Measurements from ENCODE around the gene MEST. TPM values are rescaled to one million over a fixed set of nuclear protein-coding genes. Genes with fewer than 3 reads are reported as not detected.
"Not testable (repeated sequence)": the region's sequence is repeated elsewhere in the genome, so short reads cannot be mapped to it uniquely, and the experiment has no call there.

Gene MEST
- polyA plus RNA-seq, 3 donors: 28.5 to 410 (median 177) TPM

GRCh38 chr7:130506358-130506757 is 14.5 kb downstream of the MEST start:
- no peak overlapping the region for H3K27ac ChIP-seq (ENCODE audit: low read depth, low read length)
- WGBS, 3 donors: 91 to 97% (median 94%) methylated on average over 3 of the region's 3 CpGs

GRCh38 chr7:130512038-130512437 is 20.2 kb downstream of the MEST start:
- not testable (repeated sequence) for H3K27ac ChIP-seq (ENCODE audit: low read depth, low read length)
- WGBS, 3 donors: 69 to 96% (median 96%) methylated on average over 3 of the region's 3 CpGs

- 92 to 100% (median 94%) methylated on average over 1 of the region's 1 CpG for WGBS, 3 donors
- no peak overlapping the region for H3K27ac ChIP-seq (ENCODE audit: low read depth, low read length)
These were observed 21.6 kb downstream of the MEST start for GRCh38 chr7:130513447-130513846.

GRCh38 chr7:130515315-130516040 is 23.6 kb downstream of the MEST start:
- WGBS, 3 donors: 72 to 85% (median 75%) methylated on average over 3 of the region's 3 CpGs
- no peak overlapping the region for H3K27ac ChIP-seq (ENCODE audit: low read depth, low read length)

- no peak overlapping the region for H3K27ac ChIP-seq (ENCODE audit: low read depth, low read length)
- 82 to 95% (median 86%) methylated on average over 4 of the region's 4 CpGs for WGBS, 3 donors
These were observed 29.5 kb downstream of the MEST start for GRCh38 chr7:130521258-130521951.

GRCh38 chr7:130523519-130524125 is 31.7 kb downstream of the MEST start:
- H3K27ac ChIP-seq (ENCODE audit: low read depth, low read length): not testable (repeated sequence)
- 91 to 94% (median 91%) methylated on average over 16 to 17 of the region's 17 CpGs for WGBS, 3 donors

- H3K27ac ChIP-seq (ENCODE audit: low read depth, low read length): no peak overlapping the region
- WGBS, 3 donors: 93 to 94% (median 94%) methylated on average over 5 of the region's 5 CpGs
These were observed 32.7 kb downstream of the MEST start for GRCh38 chr7:130524628-130525027.

- 85 to 90% (median 86%) methylated on average over 15 to 17 of the region's 17 CpGs for WGBS, 3 donors
- H3K27ac ChIP-seq (ENCODE audit: low read depth, low read length): not testable (repeated sequence)
These were observed 36.0 kb downstream of the MEST start for GRCh38 chr7:130527752-130528355.

GRCh38 chr7:130529417-130529816 is 37.5 kb downstream of the MEST start:
- WGBS, 3 donors: 77 to 100% (median 92%) methylated on average over 2 of the region's 2 CpGs
- H3K27ac ChIP-seq (ENCODE audit: low read depth, low read length): no peak overlapping the region

- not testable (repeated sequence) for H3K27ac ChIP-seq (ENCODE audit: low read depth, low read length)
- WGBS, 3 donors: 84 to 93% (median 89%) methylated on average over 6 of the region's 6 CpGs
These were observed 46.0 kb downstream of the MEST start for GRCh38 chr7:130537894-130538293.

GRCh38 chr7:130541287-130541686 is 49.4 kb downstream of the MEST start:
- not testable (repeated sequence) for H3K27ac ChIP-seq (ENCODE audit: low read depth, low read length)
- 87 to 90% (median 89%) methylated on average over 7 of the region's 7 CpGs for WGBS, 3 donors

- not testable (repeated sequence) for H3K27ac ChIP-seq (ENCODE audit: low read depth, low read length)
- WGBS, 3 donors: 69 to 98% (median 79%) methylated on average over 4 of the region's 4 CpGs
These were observed 50.4 kb downstream of the MEST start for GRCh38 chr7:130542297-130542696.

- WGBS, 3 donors: 70 to 92% (median 87%) methylated on average over 2 of the region's 2 CpGs
- no peak overlapping the region for H3K27ac ChIP-seq (ENCODE audit: low read depth, low read length)
These were observed 51.7 kb downstream of the MEST start for GRCh38 chr7:130543487-130544010.

GRCh38 chr7:130544356-130544755 is 52.5 kb downstream of the MEST start:
- H3K27ac ChIP-seq (ENCODE audit: low read depth, low read length): no peak overlapping the region
- 90 to 99% (median 98%) methylated on average over 1 of the region's 1 CpG for WGBS, 3 donors

- no peak overlapping the region for H3K27ac ChIP-seq (ENCODE audit: low read depth, low read length)
- WGBS, 3 donors: 88 to 95% (median 94%) methylated on average over 3 of the region's 3 CpGs
These were observed 61.6 kb downstream of the MEST start for GRCh38 chr7:130553398-130554029.

- H3K27ac ChIP-seq (ENCODE audit: low read depth, low read length): no peak overlapping the region
- 83 to 93% (median 92%) methylated on average over 3 of the region's 3 CpGs for WGBS, 3 donors
These were observed 62.6 kb downstream of the MEST start for GRCh38 chr7:130554481-130554880.

All from adipose tissue (tissue), 3 donors.